HL-60 (cell line): ENCODE measurements around the gene PDGFRA.

Experiments used
- DNase-seq, 2 experiments: peaks; one replicate each; pipeline ENCODE4 v3.0.0-alpha.2; 2010 to 2020; ENCODE audit warnings: low read depth in 1 of 2, low spot score in 1 of 2
- H3K27ac ChIP-seq: fragments of 250-450 bp; sonication (Bioruptor Pico); replicated peaks from 2 replicates; pipeline ENCODE4 v1.5.1; 2020; ENCODE audit warnings: mild to moderate bottlenecking, moderate library complexity
- H3K27me3 ChIP-seq: fragments of 250-450 bp; sonication (Bioruptor Pico); 2 replicates; pipeline ENCODE4 v1.5.1; 2021; ENCODE audit warnings: mild to moderate bottlenecking, moderate library complexity; ENCODE audit not compliant: insufficient read depth, poor library complexity, severe bottlenecking
- H3K4me3 ChIP-seq: replicated peaks from 2 replicates; pipeline ENCODE4 v1.5.1; 2011; ENCODE audit warnings: mild to moderate bottlenecking, control low read depth, low read length; ENCODE audit not compliant: insufficient read depth
- GABPA ChIP-seq: IDR thresholded peaks from 2 replicates; pipeline ENCODE4 v1.6.1; 2012; ENCODE audit warnings: low read depth
- POLR2AphosphoS5 ChIP-seq: IDR thresholded peaks from 2 replicates; pipeline ENCODE4 v1.6.1; 2012; ENCODE audit warnings: low read depth
- SPI1 ChIP-seq: IDR thresholded peaks from 2 replicates; pipeline ENCODE4 v1.6.1; 2012; ENCODE audit warnings: low read depth, mild to moderate bottlenecking, borderline replicate concordance
- TF ChIP-seq, protein P1 (sequence below): IDR thresholded peaks from one replicate; pipeline ENCODE4 v1.5.1; 2011; ENCODE audit warnings: low read length, control low read depth, inconsistent platforms; ENCODE audit not compliant: insufficient read depth
- TF ChIP-seq, protein P2 (sequence below): IDR thresholded peaks from 2 replicates; pipeline ENCODE4 v1.6.1; 2012; ENCODE audit warnings: low read depth; ENCODE audit not compliant: insufficient replicate concordance

PDGFRA gene

DNA sequence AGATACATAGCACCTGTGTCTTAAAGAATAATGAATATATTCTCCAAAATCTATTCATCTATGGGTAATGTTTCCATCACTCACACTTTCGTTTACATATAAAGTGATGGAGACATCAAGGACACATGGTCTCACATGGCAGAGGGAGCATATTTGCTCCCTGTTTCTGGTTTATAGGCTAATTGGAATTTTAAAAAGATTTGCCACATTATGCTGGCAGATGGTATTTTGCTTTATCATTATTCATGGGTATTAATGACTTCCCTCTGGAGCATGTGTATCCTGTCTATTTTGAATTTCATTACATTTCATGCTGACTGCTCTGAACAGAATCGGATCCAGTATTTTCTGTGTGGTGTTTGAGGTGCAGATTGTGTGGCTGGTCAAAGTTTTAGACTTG is 79.0 kb downstream of the PDGFRA start:
- DNase-seq: no peak
- H3K27ac ChIP-seq: no peak overlapping the region
- TF ChIP-seq, protein P1, sequence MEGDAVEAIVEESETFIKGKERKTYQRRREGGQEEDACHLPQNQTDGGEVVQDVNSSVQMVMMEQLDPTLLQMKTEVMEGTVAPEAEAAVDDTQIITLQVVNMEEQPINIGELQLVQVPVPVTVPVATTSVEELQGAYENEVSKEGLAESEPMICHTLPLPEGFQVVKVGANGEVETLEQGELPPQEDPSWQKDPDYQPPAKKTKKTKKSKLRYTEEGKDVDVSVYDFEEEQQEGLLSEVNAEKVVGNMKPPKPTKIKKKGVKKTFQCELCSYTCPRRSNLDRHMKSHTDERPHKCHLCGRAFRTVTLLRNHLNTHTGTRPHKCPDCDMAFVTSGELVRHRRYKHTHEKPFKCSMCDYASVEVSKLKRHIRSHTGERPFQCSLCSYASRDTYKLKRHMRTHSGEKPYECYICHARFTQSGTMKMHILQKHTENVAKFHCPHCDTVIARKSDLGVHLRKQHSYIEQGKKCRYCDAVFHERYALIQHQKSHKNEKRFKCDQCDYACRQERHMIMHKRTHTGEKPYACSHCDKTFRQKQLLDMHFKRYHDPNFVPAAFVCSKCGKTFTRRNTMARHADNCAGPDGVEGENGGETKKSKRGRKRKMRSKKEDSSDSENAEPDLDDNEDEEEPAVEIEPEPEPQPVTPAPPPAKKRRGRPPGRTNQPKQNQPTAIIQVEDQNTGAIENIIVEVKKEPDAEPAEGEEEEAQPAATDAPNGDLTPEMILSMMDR: no peak
- TF ChIP-seq, protein P2, sequence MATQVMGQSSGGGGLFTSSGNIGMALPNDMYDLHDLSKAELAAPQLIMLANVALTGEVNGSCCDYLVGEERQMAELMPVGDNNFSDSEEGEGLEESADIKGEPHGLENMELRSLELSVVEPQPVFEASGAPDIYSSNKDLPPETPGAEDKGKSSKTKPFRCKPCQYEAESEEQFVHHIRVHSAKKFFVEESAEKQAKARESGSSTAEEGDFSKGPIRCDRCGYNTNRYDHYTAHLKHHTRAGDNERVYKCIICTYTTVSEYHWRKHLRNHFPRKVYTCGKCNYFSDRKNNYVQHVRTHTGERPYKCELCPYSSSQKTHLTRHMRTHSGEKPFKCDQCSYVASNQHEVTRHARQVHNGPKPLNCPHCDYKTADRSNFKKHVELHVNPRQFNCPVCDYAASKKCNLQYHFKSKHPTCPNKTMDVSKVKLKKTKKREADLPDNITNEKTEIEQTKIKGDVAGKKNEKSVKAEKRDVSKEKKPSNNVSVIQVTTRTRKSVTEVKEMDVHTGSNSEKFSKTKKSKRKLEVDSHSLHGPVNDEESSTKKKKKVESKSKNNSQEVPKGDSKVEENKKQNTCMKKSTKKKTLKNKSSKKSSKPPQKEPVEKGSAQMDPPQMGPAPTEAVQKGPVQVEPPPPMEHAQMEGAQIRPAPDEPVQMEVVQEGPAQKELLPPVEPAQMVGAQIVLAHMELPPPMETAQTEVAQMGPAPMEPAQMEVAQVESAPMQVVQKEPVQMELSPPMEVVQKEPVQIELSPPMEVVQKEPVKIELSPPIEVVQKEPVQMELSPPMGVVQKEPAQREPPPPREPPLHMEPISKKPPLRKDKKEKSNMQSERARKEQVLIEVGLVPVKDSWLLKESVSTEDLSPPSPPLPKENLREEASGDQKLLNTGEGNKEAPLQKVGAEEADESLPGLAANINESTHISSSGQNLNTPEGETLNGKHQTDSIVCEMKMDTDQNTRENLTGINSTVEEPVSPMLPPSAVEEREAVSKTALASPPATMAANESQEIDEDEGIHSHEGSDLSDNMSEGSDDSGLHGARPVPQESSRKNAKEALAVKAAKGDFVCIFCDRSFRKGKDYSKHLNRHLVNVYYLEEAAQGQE: no peak
- no peaks in the 10 kb centered on the region for H3K27me3 ChIP-seq
- H3K4me3 ChIP-seq: no peak overlapping the region

DNA sequence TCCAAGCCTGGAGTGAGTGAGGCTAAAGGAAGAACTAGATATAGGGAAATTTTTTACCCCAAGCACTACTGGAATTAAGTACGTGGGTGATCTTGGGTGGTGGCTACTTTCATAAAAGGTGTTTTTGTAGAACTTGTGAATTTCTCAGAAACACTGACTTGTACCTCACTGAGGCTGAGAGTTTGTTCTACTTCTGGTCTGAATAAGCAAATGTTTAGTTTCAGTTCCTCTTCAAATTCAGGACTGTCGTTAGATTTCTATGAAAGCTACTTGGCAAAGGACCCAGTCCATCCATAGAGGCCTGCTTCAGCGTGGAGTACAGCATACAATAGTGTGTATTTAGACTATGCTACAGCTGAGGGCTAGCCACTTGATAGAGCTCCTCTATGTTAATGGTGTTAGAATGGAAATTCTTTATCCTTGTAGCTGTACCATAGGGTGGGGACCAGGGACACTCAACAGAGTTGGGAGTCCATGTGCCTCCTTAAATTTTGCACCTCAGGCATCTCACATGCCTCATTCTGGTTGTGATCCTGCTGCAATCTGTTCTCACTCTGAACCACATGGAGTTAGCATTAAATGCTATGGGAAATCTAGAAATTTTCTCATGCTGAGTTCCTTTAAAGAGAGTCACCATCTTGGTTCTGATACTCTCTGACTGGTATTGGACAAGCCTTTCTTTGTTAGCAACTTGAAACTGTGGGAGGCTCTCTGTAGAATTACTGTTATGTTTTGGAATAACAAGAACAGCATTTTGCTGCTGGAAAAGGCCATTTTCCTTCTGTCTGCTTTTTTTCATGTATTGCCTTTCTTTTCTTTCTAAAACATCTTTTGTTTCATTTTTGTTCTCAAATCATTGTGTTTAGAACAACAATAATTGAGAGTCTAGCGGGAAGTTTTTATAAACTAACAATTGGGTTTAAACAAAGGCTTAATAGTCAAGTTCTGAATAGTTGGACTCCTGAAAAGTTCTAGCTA is 86.8 kb downstream of the PDGFRA start:
- Histone ChIP-seq H3K27ac (no peak overlapping the region), H3K27me3 (no peaks in the 10 kb centered on the region), H3K4me3 (no peak overlapping the region)
- no peak for DNase-seq
- TF ChIP-seq SPI1 (no peak), POLR2AphosphoS5 (no peak), GABPA (no peak)
- TF ChIP-seq, protein P2: no peak
- TF ChIP-seq, protein P1: no peak

DNA sequence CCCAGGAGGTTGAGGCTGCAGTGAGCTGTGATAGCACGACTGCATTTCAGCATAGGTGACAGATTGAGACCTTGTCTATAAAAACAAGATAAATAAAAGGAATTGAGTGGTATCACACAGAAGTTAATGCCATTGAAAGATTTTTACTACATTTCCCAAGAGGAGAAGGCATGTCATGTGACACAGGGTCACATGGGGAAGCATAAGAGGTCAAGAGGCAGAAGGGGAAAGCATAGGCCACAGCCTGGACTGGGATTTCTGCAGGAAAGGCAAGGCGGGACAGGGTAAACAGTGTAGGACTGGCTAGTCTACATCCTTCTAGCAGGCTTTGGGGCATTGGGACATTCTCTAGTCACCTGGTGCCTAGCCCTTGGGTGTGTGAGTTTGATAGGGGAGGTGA is 88.6 kb downstream of the PDGFRA start:
- TF ChIP-seq, protein P1: no peak
- TF ChIP-seq, protein P2: no peak
- no peak overlapping the region for H3K27ac ChIP-seq
- H3K4me3 ChIP-seq: no peak overlapping the region
- no peak for DNase-seq
- no peaks in the 10 kb centered on the region for H3K27me3 ChIP-seq
